ENCODE results near the gene TSNAX. TPM values are rescaled to one million over a fixed set of nuclear protein-coding genes. Genes with fewer than 3 reads are reported as not detected.

Gene TSNAX
- total RNA-seq, 1 experiment from 2014 or later, result 38.0 TPM

DNA sequence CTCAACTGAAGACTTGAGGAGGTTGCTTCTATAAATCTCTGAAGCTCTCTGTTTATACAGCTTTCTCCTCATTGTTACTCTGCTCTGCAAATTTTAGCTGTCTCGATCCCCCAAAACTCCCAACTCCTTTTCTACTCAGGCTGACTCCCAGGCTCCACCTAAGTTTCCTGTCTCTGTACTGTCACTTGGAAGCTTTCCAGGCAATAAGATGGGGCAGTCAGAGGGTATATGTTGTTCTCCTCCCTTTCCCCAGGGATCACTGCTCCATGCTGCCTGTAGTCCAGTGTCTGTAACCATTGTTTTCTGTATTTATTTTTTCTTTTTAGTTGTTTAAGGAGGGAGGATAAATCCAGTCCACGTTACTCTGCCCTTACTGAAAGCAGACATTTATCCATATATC is 13.4 kb downstream of the TSNAX start:
- Mint-ChIP-seq H3K27me3 (ENCODE audit: low read depth) (no peaks in the 10 kb centered on the region), H3K9me3 (peaks cover 11% of the 10 kb centered on the region), H3K27ac (no peak overlapping the region), H3K36me3 (peaks cover 58% of the 10 kb centered on the region), H3K4me1 (no peaks in the 10 kb centered on the region), H3K4me3 (no peak overlapping the region)
- ATAC-seq, result no peak
- POLR2A ChIA-PET, result interaction anchor here (0.6 kb wide), 1 partner anchor 138 kb away, joined by 3 read pairs; no protein-coding TSS in a partner anchor
- no peak for DNase-seq (ENCODE audit: low spot score)
- CTCF ChIA-PET, result no interaction called here
- no peak for TF ChIP-seq ETV6 (CRISPR knock-in tag; IDR thresholded peaks at IDR 0.05)
- no peak for TF ChIP-seq ZSCAN18 (CRISPR knock-in tag; IDR thresholded peaks at IDR 0.05)
- no peak for TF ChIP-seq ZNF532 (CRISPR knock-in tag; IDR thresholded peaks at IDR 0.05; ENCODE audit: borderline replicate concordance)
- no peak for TF ChIP-seq NR2C2 (CRISPR knock-in tag; IDR thresholded peaks at IDR 0.05)

- peaks cover 8% of the 10 kb centered on the region for H3K4me1 Mint-ChIP-seq
- H3K27ac Mint-ChIP-seq, result no peak overlapping the region
- H3K9me3 Mint-ChIP-seq, result peaks cover 11% of the 10 kb centered on the region
- POLR2A ChIA-PET, result no interaction called here
- H3K36me3 Mint-ChIP-seq, result peaks cover 33% of the 10 kb centered on the region
- ATAC-seq, result no peak
- CTCF ChIA-PET, result interaction anchor here (0.6 kb wide), 1 partner anchor 8 kb away, joined by 3 read pairs; no protein-coding TSS in a partner anchor
- no peaks in the 10 kb centered on the region for H3K27me3 Mint-ChIP-seq (ENCODE audit: low read depth)
- H3K4me3 Mint-ChIP-seq, result no peak overlapping the region
- DNase-seq (ENCODE audit: low spot score), result no peak
- TF ChIP-seq, protein P1, sequence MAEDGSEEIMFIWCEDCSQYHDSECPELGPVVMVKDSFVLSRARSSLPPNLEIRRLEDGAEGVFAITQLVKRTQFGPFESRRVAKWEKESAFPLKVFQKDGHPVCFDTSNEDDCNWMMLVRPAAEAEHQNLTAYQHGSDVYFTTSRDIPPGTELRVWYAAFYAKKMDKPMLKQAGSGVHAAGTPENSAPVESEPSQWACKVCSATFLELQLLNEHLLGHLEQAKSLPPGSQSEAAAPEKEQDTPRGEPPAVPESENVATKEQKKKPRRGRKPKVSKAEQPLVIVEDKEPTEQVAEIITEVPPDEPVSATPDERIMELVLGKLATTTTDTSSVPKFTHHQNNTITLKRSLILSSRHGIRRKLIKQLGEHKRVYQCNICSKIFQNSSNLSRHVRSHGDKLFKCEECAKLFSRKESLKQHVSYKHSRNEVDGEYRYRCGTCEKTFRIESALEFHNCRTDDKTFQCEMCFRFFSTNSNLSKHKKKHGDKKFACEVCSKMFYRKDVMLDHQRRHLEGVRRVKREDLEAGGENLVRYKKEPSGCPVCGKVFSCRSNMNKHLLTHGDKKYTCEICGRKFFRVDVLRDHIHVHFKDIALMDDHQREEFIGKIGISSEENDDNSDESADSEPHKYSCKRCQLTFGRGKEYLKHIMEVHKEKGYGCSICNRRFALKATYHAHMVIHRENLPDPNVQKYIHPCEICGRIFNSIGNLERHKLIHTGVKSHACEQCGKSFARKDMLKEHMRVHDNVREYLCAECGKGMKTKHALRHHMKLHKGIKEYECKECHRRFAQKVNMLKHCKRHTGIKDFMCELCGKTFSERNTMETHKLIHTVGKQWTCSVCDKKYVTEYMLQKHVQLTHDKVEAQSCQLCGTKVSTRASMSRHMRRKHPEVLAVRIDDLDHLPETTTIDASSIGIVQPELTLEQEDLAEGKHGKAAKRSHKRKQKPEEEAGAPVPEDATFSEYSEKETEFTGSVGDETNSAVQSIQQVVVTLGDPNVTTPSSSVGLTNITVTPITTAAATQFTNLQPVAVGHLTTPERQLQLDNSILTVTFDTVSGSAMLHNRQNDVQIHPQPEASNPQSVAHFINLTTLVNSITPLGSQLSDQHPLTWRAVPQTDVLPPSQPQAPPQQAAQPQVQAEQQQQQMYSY (CRISPR knock-in tag; IDR thresholded peaks at IDR 0.05), result no peak
- TF ChIP-seq, protein P2, sequence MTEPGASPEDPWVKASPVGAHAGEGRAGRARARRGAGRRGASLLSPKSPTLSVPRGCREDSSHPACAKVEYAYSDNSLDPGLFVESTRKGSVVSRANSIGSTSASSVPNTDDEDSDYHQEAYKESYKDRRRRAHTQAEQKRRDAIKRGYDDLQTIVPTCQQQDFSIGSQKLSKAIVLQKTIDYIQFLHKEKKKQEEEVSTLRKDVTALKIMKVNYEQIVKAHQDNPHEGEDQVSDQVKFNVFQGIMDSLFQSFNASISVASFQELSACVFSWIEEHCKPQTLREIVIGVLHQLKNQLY (CRISPR knock-in tag; IDR thresholded peaks at IDR 0.05), result no peak
- TF ChIP-seq JUN (CRISPR knock-in tag; IDR thresholded peaks at IDR 0.05) (no peak), MXD4 (CRISPR knock-in tag; IDR thresholded peaks at IDR 0.05; ENCODE audit: borderline replicate concordance) (no peak), NFATC4 (CRISPR knock-in tag; IDR thresholded peaks at IDR 0.05) (no peak), JAZF1 (CRISPR knock-in tag; IDR thresholded peaks at IDR 0.05) (no peak), ELF4 (CRISPR knock-in tag; IDR thresholded peaks at IDR 0.05; ENCODE audit: low read depth) (no peak)
These were observed 16.6 kb downstream of the TSNAX start for GRCh38 chr1:231544943-231545592.

DNA sequence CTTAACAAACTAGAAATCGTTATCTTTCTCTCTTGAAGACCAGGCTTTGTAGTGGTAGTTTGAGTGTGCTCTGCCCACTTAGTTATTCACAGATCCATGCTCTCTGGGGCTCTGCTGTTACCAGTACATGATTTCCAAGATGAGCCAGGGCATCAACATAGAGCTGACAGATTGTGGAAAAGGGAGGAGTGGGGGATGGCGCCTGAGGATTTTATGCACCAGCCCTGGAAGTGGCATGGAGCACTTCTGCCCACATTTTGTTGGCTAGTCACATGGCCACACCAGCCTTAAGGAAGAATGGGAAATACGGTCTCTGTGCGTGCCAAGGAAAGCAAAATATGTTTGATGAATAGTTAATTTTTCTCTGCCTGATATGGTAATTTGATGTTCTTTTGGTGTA is 18.2 kb downstream of the TSNAX start:
- ChIA-PET POLR2A (interaction anchor here (0.6 kb wide), 2 partner anchors 27 to 786 kb away, joined by 3 read pairs; no protein-coding TSS in a partner anchor), CTCF (no interaction called here)
- peaks cover 14% of the 10 kb centered on the region for H3K4me1 Mint-ChIP-seq
- H3K9me3 Mint-ChIP-seq, result no peaks in the 10 kb centered on the region
- DNase-seq (ENCODE audit: low spot score) (no peak), ATAC-seq (no peak)
- H3K27ac Mint-ChIP-seq, result no peak overlapping the region; the same call in 1 of the 2 replicates
- no peak overlapping the region for H3K4me3 Mint-ChIP-seq
- H3K27me3 Mint-ChIP-seq (ENCODE audit: low read depth), result no peaks in the 10 kb centered on the region
- H3K36me3 Mint-ChIP-seq, result peaks cover 19% of the 10 kb centered on the region
- TF ChIP-seq, protein P3, sequence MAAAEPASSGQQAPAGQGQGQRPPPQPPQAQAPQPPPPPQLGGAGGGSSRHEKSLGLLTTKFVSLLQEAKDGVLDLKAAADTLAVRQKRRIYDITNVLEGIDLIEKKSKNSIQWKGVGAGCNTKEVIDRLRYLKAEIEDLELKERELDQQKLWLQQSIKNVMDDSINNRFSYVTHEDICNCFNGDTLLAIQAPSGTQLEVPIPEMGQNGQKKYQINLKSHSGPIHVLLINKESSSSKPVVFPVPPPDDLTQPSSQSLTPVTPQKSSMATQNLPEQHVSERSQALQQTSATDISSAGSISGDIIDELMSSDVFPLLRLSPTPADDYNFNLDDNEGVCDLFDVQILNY (CRISPR knock-in tag; IDR thresholded peaks at IDR 0.05), result no peak
- no peak for TF ChIP-seq GTF2I (CRISPR knock-in tag; conservative IDR thresholded peaks at IDR 0.05)
- no peak for TF ChIP-seq MYBL2 (CRISPR knock-in tag; IDR thresholded peaks at IDR 0.05)
- TF ChIP-seq, protein P1 (CRISPR knock-in tag; IDR thresholded peaks at IDR 0.05), result no peak

Measured in WTC11 (cell line).